Adipocyte (in vitro differentiated cells): ENCODE results near the gene SMARCAL1.

Experiments used
- DNase-seq: peaks from one replicate; pipeline ENCODE4 v3.0.0-alpha.2; 2015; ENCODE audit warnings: low read depth
- H3K27me3 ChIP-seq: replicated peaks from 2 replicates; pipeline ENCODE4 v1.7.0; 2013; ENCODE audit warnings: mild to moderate bottlenecking, low read length, moderate library complexity; ENCODE audit not compliant: control insufficient read depth, insufficient read depth
- H3K36me3 ChIP-seq: 2 replicates; pipeline ENCODE4 v1.7.0; 2013; ENCODE audit warnings: low read length, mild to moderate bottlenecking, moderate library complexity; ENCODE audit not compliant: control insufficient read depth, insufficient read depth, severe bottlenecking
- H3K4me1 ChIP-seq: 2 replicates; pipeline ENCODE4 v1.7.0; 2013; ENCODE audit warnings: mild to moderate bottlenecking, low read length, moderate library complexity; ENCODE audit not compliant: control insufficient read depth, insufficient read depth
- H3K4me3 ChIP-seq: 2 replicates; pipeline ENCODE4 v1.7.0; 2013; ENCODE audit warnings: mild to moderate bottlenecking, low read length, moderate library complexity
- H3K9ac ChIP-seq: 2 replicates; pipeline ENCODE4 v1.7.0; 2013; ENCODE audit warnings: mild to moderate bottlenecking, low read length, moderate library complexity
- H3K9me3 ChIP-seq: 2 replicates; pipeline ENCODE4 v1.7.0; 2013; ENCODE audit warnings: mild to moderate bottlenecking, low read length, moderate library complexity; ENCODE audit not compliant: control insufficient read depth

The SMARCAL1 gene

DNA sequence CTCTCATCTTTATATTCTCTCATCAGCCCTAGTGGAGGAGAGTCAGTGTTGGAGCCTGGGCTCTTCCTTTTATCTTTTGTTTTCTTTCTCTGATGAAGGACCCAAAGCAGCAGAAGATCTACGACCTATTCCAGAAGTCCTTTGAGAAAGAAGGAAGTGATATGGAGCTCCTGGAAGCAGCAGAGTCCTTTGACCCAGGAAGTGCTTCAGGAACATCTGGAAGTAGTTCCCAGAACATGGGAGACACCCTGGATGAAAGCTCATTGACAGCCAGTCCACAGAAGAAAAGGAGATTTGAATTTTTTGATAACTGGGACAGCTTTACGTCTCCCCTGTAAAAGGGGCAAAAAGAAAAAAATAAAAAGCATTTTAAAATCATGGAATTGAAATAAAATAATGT is 70.4 kb downstream of the SMARCAL1 start:
- Histone ChIP-seq H3K9me3 (no peaks in the 10 kb centered on the region), H3K9ac (no peak overlapping the region)
- no peak for DNase-seq

DNA sequence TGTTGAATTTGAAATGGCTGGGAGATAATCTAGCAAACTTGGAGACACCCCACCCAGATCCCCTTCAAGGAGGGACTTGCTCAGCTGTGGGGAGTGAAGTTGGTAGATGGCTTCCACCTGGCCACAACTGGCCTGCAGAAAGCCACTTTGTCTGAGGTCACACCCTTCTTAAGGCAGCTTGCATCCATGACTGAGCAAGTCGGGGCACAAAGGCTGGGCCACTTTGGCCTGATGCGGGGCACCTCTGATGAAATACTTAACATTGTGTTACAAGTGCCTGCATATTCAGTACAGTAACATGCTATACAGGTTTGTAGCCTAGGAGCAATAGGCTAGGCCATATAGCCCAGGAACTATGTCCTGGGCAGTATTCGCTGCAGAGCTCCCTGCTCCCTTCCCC is 73.0 kb downstream of the SMARCAL1 start:
- no peaks in the 10 kb centered on the region for H3K27me3 ChIP-seq
- no peak overlapping the region for H3K4me3 ChIP-seq
- DNase-seq: no peak
- peaks cover 7% of the 10 kb centered on the region for H3K4me1 ChIP-seq
- H3K36me3 ChIP-seq: peaks cover 13% of the 10 kb centered on the region
- H3K9me3 ChIP-seq: no peaks in the 10 kb centered on the region
- H3K9ac ChIP-seq: no peak overlapping the region

More for the DNA sequence above, 70.4 kb downstream of the SMARCAL1 start:
- no peak overlapping the region for H3K4me3 ChIP-seq
- H3K27me3 ChIP-seq: no peaks in the 10 kb centered on the region
- H3K4me1 ChIP-seq: no peaks in the 10 kb centered on the region
- peaks cover 33% of the 10 kb centered on the region for H3K36me3 ChIP-seq

DNA sequence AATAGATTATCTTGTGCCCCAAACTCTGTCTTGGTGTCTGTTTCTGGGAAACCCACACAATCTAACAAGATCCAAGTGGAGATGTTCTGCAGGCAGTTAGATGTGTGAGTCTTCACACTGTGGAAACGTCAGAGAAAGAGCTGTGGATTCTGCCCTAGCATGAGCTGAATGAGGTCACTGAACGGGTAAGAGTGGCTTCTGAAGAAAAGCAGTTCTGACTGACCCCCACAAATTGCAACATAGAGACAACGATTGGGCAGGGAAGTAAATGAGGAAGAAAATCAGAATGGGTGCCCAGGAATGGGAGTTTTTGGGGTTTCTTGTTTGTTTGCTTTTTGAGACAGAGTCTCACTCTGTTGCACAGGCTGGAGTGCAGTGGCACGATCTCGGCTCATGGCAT is 73.5 kb downstream of the SMARCAL1 start:
- peaks cover 7% of the 10 kb centered on the region for H3K4me1 ChIP-seq
- H3K9me3 ChIP-seq: no peaks in the 10 kb centered on the region
- DNase-seq: no peak
- no peak overlapping the region for H3K9ac ChIP-seq
- no peaks in the 10 kb centered on the region for H3K27me3 ChIP-seq
- peaks cover 10% of the 10 kb centered on the region for H3K36me3 ChIP-seq
- H3K4me3 ChIP-seq: no peak overlapping the region

DNA sequence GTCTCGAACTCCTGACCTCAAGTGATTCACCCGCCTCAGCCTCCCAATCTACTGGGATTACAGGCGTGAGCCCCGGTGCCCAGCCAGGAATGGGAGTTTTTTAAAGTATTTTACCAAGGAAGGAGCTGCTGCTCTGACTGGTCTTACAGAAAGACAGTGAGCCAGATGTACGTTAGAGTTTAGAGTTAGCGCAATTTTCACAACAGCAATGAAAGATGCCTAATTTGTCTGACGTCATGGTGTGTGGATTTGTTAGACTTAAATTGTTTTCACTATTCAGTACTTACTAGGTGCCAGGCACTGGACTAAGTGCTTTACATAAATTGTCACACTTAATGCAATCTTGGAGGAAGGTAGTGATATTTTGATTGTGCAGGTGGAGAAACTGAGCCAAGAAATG is 74.0 kb downstream of the SMARCAL1 start:
- H3K9ac ChIP-seq: no peak overlapping the region
- H3K27me3 ChIP-seq: no peaks in the 10 kb centered on the region
- peaks cover 7% of the 10 kb centered on the region for H3K4me1 ChIP-seq
- H3K36me3 ChIP-seq: peaks cover 10% of the 10 kb centered on the region
- no peaks in the 10 kb centered on the region for H3K9me3 ChIP-seq
- H3K4me3 ChIP-seq: no peak overlapping the region
- DNase-seq: no peak

DNA sequence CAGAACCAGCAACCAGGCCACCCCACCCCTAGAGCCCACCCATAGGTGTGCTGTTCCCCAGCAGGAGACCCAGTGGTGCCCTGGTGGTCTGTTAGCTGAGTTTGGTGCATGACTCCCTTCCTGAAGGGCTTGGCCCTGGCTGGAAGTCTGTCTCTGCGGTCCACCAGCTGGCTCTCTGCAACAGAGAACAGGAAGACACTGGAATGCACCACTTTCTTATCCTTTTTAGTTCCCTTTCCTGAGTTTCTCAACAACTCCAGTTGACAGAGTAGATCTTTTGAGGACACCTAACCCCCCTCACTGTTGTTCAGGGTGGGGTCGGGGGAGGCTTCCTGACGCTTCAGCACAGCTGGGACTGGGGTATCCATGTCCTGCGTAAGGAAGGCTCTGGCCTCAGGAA is 74.4 kb downstream of the SMARCAL1 start:
- H3K4me1 ChIP-seq: peaks cover 8% of the 10 kb centered on the region
- H3K4me3 ChIP-seq: no peak overlapping the region
- H3K36me3 ChIP-seq: peaks cover 10% of the 10 kb centered on the region
- no peak overlapping the region for H3K9ac ChIP-seq
- H3K9me3 ChIP-seq: no peaks in the 10 kb centered on the region
- no peak for DNase-seq
- H3K27me3 ChIP-seq: no peaks in the 10 kb centered on the region

DNA sequence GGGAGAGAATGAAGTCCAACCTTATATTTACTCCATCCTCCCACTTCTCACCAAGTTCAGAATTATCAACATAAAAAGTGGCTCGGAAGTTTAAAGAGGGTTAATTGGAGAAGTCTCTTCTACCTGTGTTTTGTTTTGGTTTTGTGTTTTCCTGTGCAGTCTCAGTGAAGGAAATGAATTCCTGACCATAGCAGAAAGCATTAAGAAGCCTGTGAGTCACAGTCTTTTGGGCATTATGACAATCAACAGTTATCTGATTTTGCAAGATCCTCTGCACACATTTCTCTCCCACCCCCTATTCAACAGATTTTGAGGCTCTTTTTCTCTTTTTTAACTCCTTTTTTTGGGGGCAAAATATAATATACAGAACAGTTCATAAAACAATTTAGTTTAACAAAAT is 77.8 kb downstream of the SMARCAL1 start:
- Histone ChIP-seq H3K36me3 (no peaks in the 10 kb centered on the region), H3K4me3 (peak overlapping the region; percentile 2), H3K27me3 (no peaks in the 10 kb centered on the region), H3K9ac (peak overlapping the region; percentile 6), H3K4me1 (peaks cover 26% of the 10 kb centered on the region), H3K9me3 (no peaks in the 10 kb centered on the region)
- peak; percentile 79 for DNase-seq

DNA sequence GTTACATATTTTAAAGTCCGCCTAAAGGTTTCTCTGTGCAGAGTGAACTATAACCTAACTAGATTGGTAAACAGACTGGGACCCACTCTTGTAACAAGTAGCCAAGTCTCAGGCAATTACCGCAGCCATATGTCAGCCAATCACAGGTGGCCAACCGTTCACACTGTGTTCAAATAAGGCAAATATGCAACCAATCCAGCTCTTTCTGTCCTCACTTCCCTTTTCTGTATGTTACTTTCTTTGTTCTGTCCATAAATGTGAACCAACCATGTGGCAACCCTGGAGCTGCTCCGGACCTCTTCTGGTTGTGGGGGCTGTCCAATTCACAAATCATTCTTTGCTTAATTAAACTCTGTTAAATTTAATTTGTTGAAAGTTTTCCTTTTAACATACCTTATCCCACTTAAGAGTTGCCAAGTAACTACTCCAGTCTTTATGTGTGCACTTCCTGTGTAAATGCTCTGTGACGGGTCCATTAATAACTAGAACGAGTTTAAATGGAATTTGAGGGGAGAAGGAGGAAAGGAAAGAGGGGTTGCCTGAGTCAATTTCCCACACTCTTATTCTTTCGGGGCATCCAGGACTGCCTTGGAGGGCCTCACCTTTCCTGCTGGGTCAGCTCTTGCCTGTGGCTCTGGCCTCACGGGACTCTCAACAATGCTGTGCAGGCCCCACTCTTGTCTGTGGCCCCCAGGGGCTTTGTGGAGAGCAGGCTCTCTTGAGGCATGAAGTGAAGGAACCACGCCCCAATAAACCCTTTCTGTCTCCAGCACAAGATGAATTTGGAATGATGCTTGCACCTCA is 79.7 kb downstream of the SMARCAL1 start:
- Histone ChIP-seq H3K9me3 (no peaks in the 10 kb centered on the region), H3K36me3 (no peaks in the 10 kb centered on the region), H3K9ac (no peak overlapping the region), H3K27me3 (no peaks in the 10 kb centered on the region), H3K4me1 (peaks cover 41% of the 10 kb centered on the region), H3K4me3 (no peak overlapping the region)
- no peak for DNase-seq

DNA sequence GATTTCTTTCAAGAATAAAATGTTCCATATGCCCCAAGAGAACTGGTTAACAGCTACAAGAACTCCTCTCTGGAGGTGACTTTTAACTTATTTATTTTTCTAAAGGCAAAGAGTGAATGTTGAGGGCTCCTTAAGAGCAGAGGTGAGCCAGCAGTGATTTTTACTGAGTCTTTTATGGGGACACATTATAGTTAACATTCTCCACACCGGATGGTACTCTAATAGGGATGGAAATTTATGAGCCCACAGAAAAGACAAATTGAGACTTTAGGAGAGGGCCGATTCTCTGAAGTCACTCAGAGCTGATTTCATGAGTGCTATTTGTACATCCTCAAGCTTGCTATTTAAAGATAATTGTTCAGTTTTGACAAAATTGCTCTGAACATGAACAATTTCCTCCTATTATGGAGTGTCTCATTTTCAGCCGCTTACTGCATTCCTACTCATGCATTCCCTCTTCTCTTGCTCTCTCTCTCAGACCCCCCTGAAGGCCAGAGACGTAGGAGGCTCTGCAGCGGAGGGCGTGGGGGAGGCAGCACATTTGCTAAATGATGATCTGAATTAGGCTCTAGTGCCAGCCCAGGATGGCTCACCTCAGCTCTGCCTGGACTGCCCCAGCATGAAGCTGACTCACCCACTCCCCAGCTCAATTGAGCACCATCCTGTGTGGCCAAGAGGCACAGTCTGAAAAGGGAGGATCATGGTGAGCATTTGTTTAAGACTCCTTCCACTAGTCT is 80.5 kb downstream of the SMARCAL1 start:
- peak overlapping the region; percentile 3 for H3K9ac ChIP-seq
- H3K9me3 ChIP-seq: no peaks in the 10 kb centered on the region
- peak; percentile 67 for DNase-seq
- no peaks in the 10 kb centered on the region for H3K36me3 ChIP-seq
- peaks cover 46% of the 10 kb centered on the region for H3K4me1 ChIP-seq
- no peak overlapping the region for H3K4me3 ChIP-seq
- no peaks in the 10 kb centered on the region for H3K27me3 ChIP-seq

DNA sequence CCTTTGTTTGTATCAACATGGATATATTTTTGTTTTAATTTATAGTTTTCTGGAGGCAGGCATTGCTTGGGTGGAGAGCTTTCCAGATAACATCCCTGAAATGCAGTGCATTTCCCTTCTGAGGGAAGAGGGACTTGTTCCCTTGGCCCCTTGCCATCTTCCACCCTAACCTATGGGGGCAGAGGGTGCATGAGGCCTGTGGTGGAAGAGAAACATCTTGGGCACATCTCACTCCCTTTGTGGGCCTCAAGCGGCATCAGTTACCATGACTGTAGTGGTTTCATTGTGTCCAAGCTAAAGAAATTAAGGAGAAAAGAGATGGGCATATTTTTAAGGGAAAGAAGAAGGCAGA is 81.0 kb downstream of the SMARCAL1 start:
- H3K4me3 ChIP-seq: no peak overlapping the region
- no peaks in the 10 kb centered on the region for H3K9me3 ChIP-seq
- no peaks in the 10 kb centered on the region for H3K27me3 ChIP-seq
- DNase-seq: no peak
- H3K4me1 ChIP-seq: peaks cover 50% of the 10 kb centered on the region
- peak overlapping the region; percentile 3 for H3K9ac ChIP-seq
- H3K36me3 ChIP-seq: no peaks in the 10 kb centered on the region

DNA sequence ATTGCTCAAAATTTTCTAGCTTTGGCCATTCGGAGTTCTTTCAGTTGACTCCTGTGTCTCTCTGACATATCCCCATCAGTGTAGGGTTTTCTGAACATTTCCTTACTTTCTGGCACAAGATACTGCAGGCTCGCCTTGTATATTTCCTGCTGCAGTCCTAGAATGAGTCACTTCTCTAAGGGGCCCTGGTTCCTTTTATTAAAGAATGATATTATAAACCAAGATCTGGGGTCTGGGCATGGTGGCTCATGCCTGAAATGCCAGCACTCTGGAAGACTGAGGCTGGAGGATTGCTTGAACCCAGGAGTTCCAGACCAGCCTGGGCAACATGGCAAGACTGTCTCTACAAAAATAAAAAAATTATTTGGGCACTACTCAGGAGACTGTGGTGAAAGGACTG is 83.4 kb downstream of the SMARCAL1 start:
- H3K9me3 ChIP-seq: no peaks in the 10 kb centered on the region
- DNase-seq: peak; percentile 57
- peaks cover 54% of the 10 kb centered on the region for H3K4me1 ChIP-seq
- H3K4me3 ChIP-seq: no peak overlapping the region
- peaks cover 12% of the 10 kb centered on the region for H3K36me3 ChIP-seq
- no peaks in the 10 kb centered on the region for H3K27me3 ChIP-seq
- H3K9ac ChIP-seq: peak overlapping the region; percentile 46

DNA sequence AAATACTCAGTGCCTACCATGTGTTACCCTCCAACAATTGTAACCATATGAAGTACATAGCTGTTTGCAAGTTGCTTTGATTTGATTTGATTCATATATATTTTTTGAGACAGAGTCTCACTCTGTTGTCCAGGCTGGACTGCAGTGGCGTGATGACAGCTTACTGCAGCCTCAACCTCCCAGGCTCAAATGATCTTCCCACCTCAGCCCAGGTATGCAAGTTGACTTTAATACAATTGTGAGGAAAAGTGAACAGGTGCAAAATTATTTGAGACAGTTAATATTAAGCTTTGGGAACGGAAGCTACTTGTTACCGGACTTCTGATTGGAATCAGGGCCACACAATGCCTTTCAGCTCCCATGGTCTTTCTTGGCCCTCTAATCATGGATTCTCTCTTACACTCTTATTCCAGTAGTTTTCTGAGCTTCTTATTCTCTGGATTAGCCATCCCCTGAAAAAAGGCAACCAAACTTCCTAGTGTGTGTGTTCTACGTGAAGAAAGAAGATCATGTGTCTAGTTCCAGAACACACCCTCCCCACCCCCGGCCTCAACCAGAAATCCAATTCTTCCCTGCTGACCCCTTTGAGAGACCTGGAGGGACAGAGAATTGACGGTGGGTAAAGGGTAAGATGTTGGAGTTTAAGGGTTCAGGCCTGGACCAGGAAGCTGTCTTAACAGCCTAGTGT is 85.2 kb downstream of the SMARCAL1 start:
- H3K4me3 ChIP-seq: peak overlapping the region; percentile 95
- H3K36me3 ChIP-seq: peaks cover 31% of the 10 kb centered on the region
- peak overlapping the region; percentile 99 for H3K9ac ChIP-seq
- no peak for DNase-seq
- no peaks in the 10 kb centered on the region for H3K9me3 ChIP-seq
- no peaks in the 10 kb centered on the region for H3K27me3 ChIP-seq
- H3K4me1 ChIP-seq: peaks cover 55% of the 10 kb centered on the region
